ENCODE results near the gene PABPC1L. TPM values are rescaled to one million over a fixed set of nuclear protein-coding genes. Genes with fewer than 3 reads are reported as not detected.

Gene PABPC1L
- total RNA-seq, 1 experiment from 2014 or later: 127 TPM

DNA sequence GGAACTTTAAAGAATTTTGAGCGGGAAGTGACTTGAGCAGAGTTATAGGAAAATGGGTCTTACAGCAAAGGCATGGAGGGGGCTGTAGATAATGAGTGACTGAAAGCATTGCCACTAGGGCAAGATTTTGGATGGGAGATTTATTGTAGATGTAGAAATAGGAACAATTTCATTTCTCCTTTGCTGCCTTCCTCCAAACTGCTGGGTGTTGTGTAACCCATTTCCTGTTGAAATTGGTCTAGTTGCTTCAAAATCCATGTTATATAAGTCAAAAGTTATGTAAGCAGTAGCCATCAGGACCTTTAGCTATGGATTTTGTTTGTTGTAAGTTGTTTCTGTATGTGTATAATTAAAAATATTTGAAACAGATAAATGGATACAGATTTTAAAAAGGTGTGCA is 13.3 kb upstream of the PABPC1L start:
- RAD21 ChIA-PET (ENCODE audit: low non-redundant PET in 1 of 2, low total read pairs in 2 of 2, uncharacterized antibody in 2 of 2, unreplicated experiment in 2 of 2): no interaction called here
- no peaks in the 10 kb centered on the region for H3K9me3 ChIP-seq (ENCODE audit: control insufficient read depth in 1 of 2, insufficient read depth in 1 of 2, low read depth in 1 of 2, low read length in 2 of 2)
- H4K20me1 ChIP-seq (ENCODE audit: insufficient read depth): peaks cover 21% of the 10 kb centered on the region; the same call in 1 of the 2 replicates
- DNase-seq (ENCODE audit: low read depth, low spot score): no peak
- POLR2A ChIA-PET: interaction anchor here (1.8 kb wide), 1 partner anchor 13 kb away, joined by 5 read pairs; the partner anchor contains the start of gene PABPC1L
- H3K9ac ChIP-seq (ENCODE audit: low read length): no peak overlapping the region
- intact Hi-C loops (cut with micrococcal nuclease): no loop called here
- no peak overlapping the region for H3K27ac ChIP-seq (ENCODE audit: low read depth, low read length)
- CTCF ChIA-PET: no interaction called here
- TF ChIP-seq TCF7L2 (IDR thresholded peaks at IDR 0.05; ENCODE audit: borderline replicate concordance, extremely low read depth, insufficient read depth, insufficient read length): no peak
- no peak for TF ChIP-seq SP1 (IDR thresholded peaks at IDR 0.05; ENCODE audit: low read depth)
- TF ChIP-seq YY1 (IDR thresholded peaks at IDR 0.05; ENCODE audit: extremely low read depth, insufficient replicate concordance, low read depth, low read length): no peak
- no peak for TF ChIP-seq POLR2A (IDR thresholded peaks at IDR 0.05; ENCODE audit: borderline replicate concordance, extremely low read depth, insufficient read depth, insufficient read length)
- no peak for TF ChIP-seq CEBPB (IDR thresholded peaks at IDR 0.05; ENCODE audit: low read depth)
- TF ChIP-seq SIN3A (IDR thresholded peaks at IDR 0.05; ENCODE audit: low read depth): no peak
- TF ChIP-seq, protein P1, sequence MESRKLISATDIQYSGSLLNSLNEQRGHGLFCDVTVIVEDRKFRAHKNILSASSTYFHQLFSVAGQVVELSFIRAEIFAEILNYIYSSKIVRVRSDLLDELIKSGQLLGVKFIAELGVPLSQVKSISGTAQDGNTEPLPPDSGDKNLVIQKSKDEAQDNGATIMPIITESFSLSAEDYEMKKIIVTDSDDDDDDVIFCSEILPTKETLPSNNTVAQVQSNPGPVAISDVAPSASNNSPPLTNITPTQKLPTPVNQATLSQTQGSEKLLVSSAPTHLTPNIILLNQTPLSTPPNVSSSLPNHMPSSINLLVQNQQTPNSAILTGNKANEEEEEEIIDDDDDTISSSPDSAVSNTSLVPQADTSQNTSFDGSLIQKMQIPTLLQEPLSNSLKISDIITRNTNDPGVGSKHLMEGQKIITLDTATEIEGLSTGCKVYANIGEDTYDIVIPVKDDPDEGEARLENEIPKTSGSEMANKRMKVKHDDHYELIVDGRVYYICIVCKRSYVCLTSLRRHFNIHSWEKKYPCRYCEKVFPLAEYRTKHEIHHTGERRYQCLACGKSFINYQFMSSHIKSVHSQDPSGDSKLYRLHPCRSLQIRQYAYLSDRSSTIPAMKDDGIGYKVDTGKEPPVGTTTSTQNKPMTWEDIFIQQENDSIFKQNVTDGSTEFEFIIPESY (IDR thresholded peaks at IDR 0.05; ENCODE audit: extremely low read depth, insufficient replicate concordance, low read length): no peak
- TF ChIP-seq, protein P2, sequence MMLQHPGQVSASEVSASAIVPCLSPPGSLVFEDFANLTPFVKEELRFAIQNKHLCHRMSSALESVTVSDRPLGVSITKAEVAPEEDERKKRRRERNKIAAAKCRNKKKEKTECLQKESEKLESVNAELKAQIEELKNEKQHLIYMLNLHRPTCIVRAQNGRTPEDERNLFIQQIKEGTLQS (IDR thresholded peaks at IDR 0.05): no peak
- TF ChIP-seq EGR1 (IDR thresholded peaks at IDR 0.05; ENCODE audit: low read depth): no peak
- no peak for TF ChIP-seq RAD21 (IDR thresholded peaks at IDR 0.05; ENCODE audit: low read depth)
- TF ChIP-seq JUND (IDR thresholded peaks at IDR 0.05): no peak
- H3K4me2 ChIP-seq (ENCODE audit: low read length): no peak overlapping the region
- no peak overlapping the region for H3K4me3 ChIP-seq (replicated peaks in 1 of 2; ENCODE audit: low read depth in 1 of 2, low read length in 2 of 2)
- BruUV-seq (replicated peaks): no TSS peak
- H3K79me2 ChIP-seq (ENCODE audit: insufficient read depth, low read length): peaks cover 100% of the 10 kb centered on the region
- peaks cover 6% of the 10 kb centered on the region in 2 experiments; a peak in 1 of 4 replicates for H3K36me3 ChIP-seq (ENCODE audit: control insufficient read depth in 1 of 2, insufficient read depth in 2 of 2, low read length in 2 of 2)
- no peak overlapping the region for H2AFZ ChIP-seq (ENCODE audit: low read depth, low read length, poor library complexity, severe bottlenecking)
- no peaks in the 10 kb centered on the region for H3K9me2 ChIP-seq (ENCODE audit: insufficient read depth)
- no peaks in the 10 kb centered on the region for H3K27me3 ChIP-seq (ENCODE audit: insufficient read depth, low read length)
- no peak for ATAC-seq
- H3K4me1 ChIP-seq (ENCODE audit: control insufficient read depth in 1 of 2, insufficient read depth in 2 of 2, low read length in 2 of 2): no peaks in the 10 kb centered on the region

Data from HCT116 (cell line).